ENCODE data around the gene EIF3D.

The EIF3D gene

GRCh38 chr22:36507518-36508010, 21.4 kb downstream of the EIF3D start:
- no peak for DNase-seq (ENCODE audit: low spot score)

- DNase-seq (ENCODE audit: low spot score), result peak; percentile 84
These were observed 22.1 kb downstream of the EIF3D start, which contains the start of gene FOXRED2 for GRCh38 chr22:36506637-36507517. TSS of gene FOXRED2 (minus strand) at chr22:36507040. CDS start at chr22:36506422, 618 bp downstream.

GRCh38 chr22:36505998-36506635, 22.8 kb downstream of the EIF3D start:
- no peak for DNase-seq (ENCODE audit: low spot score)

GRCh38 chr22:36497910-36498665, 30.9 kb downstream of the EIF3D start:
- DNase-seq (ENCODE audit: low spot score), result no peak

- peak; percentile 35 for DNase-seq (ENCODE audit: low spot score)
These were observed 35.3 kb downstream of the EIF3D start for GRCh38 chr22:36493690-36494110.

- DNase-seq (ENCODE audit: low spot score), result no peak
These were observed 36.9 kb downstream of the EIF3D start for GRCh38 chr22:36492109-36492508.

- DNase-seq (ENCODE audit: low spot score), result no peak
These were observed 37.8 kb downstream of the EIF3D start for GRCh38 chr22:36491155-36491554.

- no peak for DNase-seq (ENCODE audit: low spot score)
These were observed 42.2 kb downstream of the EIF3D start for GRCh38 chr22:36486619-36487384.

- peak; percentile 96 for DNase-seq (ENCODE audit: low spot score)
These were observed 47.4 kb downstream of the EIF3D start, which contains the start of gene TXN2 for GRCh38 chr22:36481393-36482168. TSS of gene TXN2 (minus strand) at chr22:36481640. CDS start at chr22:36480837, 803 bp downstream.

GRCh38 chr22:36480941-36481392, 48.0 kb downstream of the EIF3D start:
- DNase-seq (ENCODE audit: low spot score), result no peak

GRCh38 chr22:36478966-36479365, 50.0 kb downstream of the EIF3D start:
- no peak for DNase-seq (ENCODE audit: low spot score)

- no peak for DNase-seq (ENCODE audit: low spot score)
These were observed 53.6 kb downstream of the EIF3D start for GRCh38 chr22:36475341-36475740.

GRCh38 chr22:36472689-36473088, 56.3 kb downstream of the EIF3D start:
- no peak for DNase-seq (ENCODE audit: low spot score)

GRCh38 chr22:36471341-36471821, 57.6 kb downstream of the EIF3D start:
- no peak for DNase-seq (ENCODE audit: low spot score)

GRCh38 chr22:36470994-36471331, 58.0 kb downstream of the EIF3D start:
- DNase-seq (ENCODE audit: low spot score), result no peak

GRCh38 chr22:36470162-36470993, 58.6 kb downstream of the EIF3D start:
- DNase-seq (ENCODE audit: low spot score), result peak; percentile 80

GRCh38 chr22:36469094-36469710, 59.8 kb downstream of the EIF3D start:
- no peak for DNase-seq (ENCODE audit: low spot score)

GRCh38 chr22:36467946-36468345, 61.0 kb downstream of the EIF3D start:
- no peak for DNase-seq (ENCODE audit: low spot score)

Measured in putamen (tissue), 1 donor.